Measurements from ENCODE around the gene BARX2.

The BARX2 gene

GRCh38 chr11:129435499-129436245, 60.0 kb downstream of the BARX2 start:
- no peak for DNase-seq (ENCODE audit: low spot score)
- no peak for FAIRE-seq

GRCh38 chr11:129436573-129436972, 60.9 kb downstream of the BARX2 start:
- DNase-seq (ENCODE audit: low spot score) (no peak), FAIRE-seq (no peak)

- peak; percentile 72 for DNase-seq (ENCODE audit: low spot score)
Observed at GRCh38 chr11:129440028-129440713, 64.5 kb downstream of the BARX2 start.

GRCh38 chr11:129442171-129442570, 66.5 kb downstream of the BARX2 start:
- no peak for FAIRE-seq
- no peak for DNase-seq (ENCODE audit: low spot score)

More at GRCh38 chr11:129440028-129440713, 64.5 kb downstream of the BARX2 start:
- FAIRE-seq = no peak

- FAIRE-seq (no peak), DNase-seq (ENCODE audit: low spot score) (no peak)
Observed at GRCh38 chr11:129443276-129443675, 67.6 kb downstream of the BARX2 start.

GRCh38 chr11:129444274-129444673, 68.6 kb downstream of the BARX2 start:
- DNase-seq (ENCODE audit: low spot score) (no peak), FAIRE-seq (no peak)

GRCh38 chr11:129445226-129445625, 69.6 kb downstream of the BARX2 start:
- FAIRE-seq = no peak
- no peak for DNase-seq (ENCODE audit: low spot score)

- DNase-seq (ENCODE audit: low spot score) (no peak), FAIRE-seq (no peak)
Observed at GRCh38 chr11:129446572-129446971, 70.9 kb downstream of the BARX2 start.

- DNase-seq (ENCODE audit: low spot score) = no peak
Observed at GRCh38 chr11:129447654-129448239, 72.1 kb downstream of the BARX2 start.

GRCh38 chr11:129451524-129451923, 75.9 kb downstream of the BARX2 start:
- DNase-seq (ENCODE audit: low spot score) = peak; percentile 27
- no peak for FAIRE-seq

More at GRCh38 chr11:129447654-129448239, 72.1 kb downstream of the BARX2 start:
- FAIRE-seq = no peak

- DNase-seq (ENCODE audit: low spot score) = no peak
- no peak for FAIRE-seq
Observed at GRCh38 chr11:129453293-129453721, 77.7 kb downstream of the BARX2 start.

- DNase-seq (ENCODE audit: low spot score) (no peak), FAIRE-seq (no peak)
Observed at GRCh38 chr11:129455101-129455500, 79.5 kb downstream of the BARX2 start.

GRCh38 chr11:129455756-129456655, 80.4 kb downstream of the BARX2 start:
- DNase-seq (ENCODE audit: low spot score) = no peak
- FAIRE-seq = no peak

GRCh38 chr11:129457321-129457720, 81.7 kb downstream of the BARX2 start:
- no peak for DNase-seq (ENCODE audit: low spot score)
- FAIRE-seq = no peak

- no peak for FAIRE-seq
- DNase-seq (ENCODE audit: low spot score) = peak; percentile 57
Observed at GRCh38 chr11:129458278-129458677, 82.6 kb downstream of the BARX2 start.

GRCh38 chr11:129458756-129459535, 83.3 kb downstream of the BARX2 start:
- FAIRE-seq (no peak), DNase-seq (ENCODE audit: low spot score) (peak; percentile 58)

- no peak for FAIRE-seq
Observed at GRCh38 chr11:129460714-129461113, 85.1 kb downstream of the BARX2 start.

GRCh38 chr11:129484068-129484467, 108.4 kb downstream of the BARX2 start:
- FAIRE-seq (no peak), DNase-seq (ENCODE audit: low spot score) (no peak)

More at GRCh38 chr11:129460714-129461113, 85.1 kb downstream of the BARX2 start:
- DNase-seq (ENCODE audit: low spot score) = no peak

GRCh38 chr11:129489249-129489648, 113.6 kb downstream of the BARX2 start:
- FAIRE-seq = no peak
- DNase-seq (ENCODE audit: low spot score) = peak; percentile 64

- no peak for FAIRE-seq
Observed at GRCh38 chr11:129490004-129490403, 114.4 kb downstream of the BARX2 start.

More at GRCh38 chr11:129490004-129490403, 114.4 kb downstream of the BARX2 start:
- no peak for DNase-seq (ENCODE audit: low spot score)

Data from urothelium cell line (cell line).